ENCODE data around the gene MAMDC2.

The MAMDC2 gene

GRCh38 chr9:70134360-70134759 lies 90.7 kb downstream of the MAMDC2 start:
- no peak for DNase-seq (ENCODE audit: low read depth in 2 of 2)

GRCh38 chr9:70135176-70135575 lies 91.5 kb downstream of the MAMDC2 start:
- no peak for DNase-seq (ENCODE audit: low read depth in 2 of 2)

GRCh38 chr9:70136632-70137031 lies 93.0 kb downstream of the MAMDC2 start:
- no peak for DNase-seq (ENCODE audit: low read depth in 2 of 2)

GRCh38 chr9:70137577-70137976 lies 93.9 kb downstream of the MAMDC2 start:
- no peak for DNase-seq (ENCODE audit: low read depth in 2 of 2)

GRCh38 chr9:70142101-70142500 lies 98.5 kb downstream of the MAMDC2 start:
- no peak for DNase-seq (ENCODE audit: low read depth in 2 of 2)

- DNase-seq (ENCODE audit: low read depth in 2 of 2) = no peak
Observed at GRCh38 chr9:70143394-70144130, 99.9 kb downstream of the MAMDC2 start.

- DNase-seq (ENCODE audit: low read depth in 2 of 2) = no peak
Observed at GRCh38 chr9:70144131-70144503, 100.5 kb downstream of the MAMDC2 start.

GRCh38 chr9:70145981-70146380 lies 102.3 kb downstream of the MAMDC2 start:
- no peak for DNase-seq (ENCODE audit: low read depth in 2 of 2)

- DNase-seq (ENCODE audit: low read depth in 2 of 2) = no peak
Observed at GRCh38 chr9:70147196-70147595, 103.5 kb downstream of the MAMDC2 start.

GRCh38 chr9:70147651-70148050 lies 104.0 kb downstream of the MAMDC2 start:
- no peak for DNase-seq (ENCODE audit: low read depth in 2 of 2)

GRCh38 chr9:70152350-70152749 lies 108.7 kb downstream of the MAMDC2 start:
- no peak for DNase-seq (ENCODE audit: low read depth in 2 of 2)

- DNase-seq (ENCODE audit: low read depth in 2 of 2) = no peak
Observed at GRCh38 chr9:70156729-70157128, 113.1 kb downstream of the MAMDC2 start.

GRCh38 chr9:70159630-70160029 lies 116.0 kb downstream of the MAMDC2 start:
- DNase-seq (ENCODE audit: low read depth in 2 of 2) = no peak

GRCh38 chr9:70160686-70161600 lies 117.3 kb downstream of the MAMDC2 start:
- DNase-seq (ENCODE audit: low read depth in 2 of 2) = no peak

- no peak for DNase-seq (ENCODE audit: low read depth in 2 of 2)
Observed at GRCh38 chr9:70165006-70165602, 121.5 kb downstream of the MAMDC2 start.

GRCh38 chr9:70168521-70168920 lies 124.9 kb downstream of the MAMDC2 start:
- no peak for DNase-seq (ENCODE audit: low read depth in 2 of 2)

GRCh38 chr9:70169222-70169621 lies 125.6 kb downstream of the MAMDC2 start:
- DNase-seq (ENCODE audit: low read depth in 2 of 2) = no peak

- no peak for DNase-seq (ENCODE audit: low read depth in 2 of 2)
Observed at GRCh38 chr9:70170151-70170790, 126.6 kb downstream of the MAMDC2 start.

GRCh38 chr9:70172532-70172931 lies 128.9 kb downstream of the MAMDC2 start:
- no peak for DNase-seq (ENCODE audit: low read depth in 2 of 2)

GRCh38 chr9:70177121-70177520 lies 133.5 kb downstream of the MAMDC2 start:
- DNase-seq (ENCODE audit: low read depth in 2 of 2) = no peak

- DNase-seq (ENCODE audit: low read depth in 2 of 2) = no peak
Observed at GRCh38 chr9:70192707-70193106, 149.1 kb downstream of the MAMDC2 start.

GRCh38 chr9:70195456-70195855 lies 151.8 kb downstream of the MAMDC2 start:
- DNase-seq (ENCODE audit: low read depth in 2 of 2) = no peak
